ENCODE results near the gene ABHD14A.
"Not testable (repeated sequence)": the region's sequence is repeated elsewhere in the genome, so short reads cannot be mapped to it uniquely, and the experiment has no call there.

ABHD14A gene

GRCh38 chr3:51974963-51975851 lies at the start of gene ABHD14A:
Gene ABHD14A, plus strand, starts transcription at chr3:51975064. Its CDS starts 72 bp downstream, at chr3:51975136.
- peak; percentile 38 to 54 for DNase-seq (ENCODE audit: low read depth in 2 of 2)

- DNase-seq (ENCODE audit: low read depth in 2 of 2): no peak
Measured at GRCh38 chr3:51927061-51927977, 47.5 kb upstream of the ABHD14A start.

- no peak for DNase-seq (ENCODE audit: low read depth in 2 of 2)
Measured at GRCh38 chr3:51928438-51928837, 46.4 kb upstream of the ABHD14A start.

GRCh38 chr3:51928981-51929380 lies 45.9 kb upstream of the ABHD14A start:
- DNase-seq (ENCODE audit: low read depth in 2 of 2): not testable (repeated sequence)

GRCh38 chr3:51929420-51930003 lies 45.4 kb upstream of the ABHD14A start:
- no peak for DNase-seq (ENCODE audit: low read depth in 2 of 2)

- no peak for DNase-seq (ENCODE audit: low read depth in 2 of 2)
Measured at GRCh38 chr3:51930439-51930838, 44.4 kb upstream of the ABHD14A start.

- no peak for DNase-seq (ENCODE audit: low read depth in 2 of 2)
Measured at GRCh38 chr3:51931756-51932155, 43.1 kb upstream of the ABHD14A start.

- no peak for DNase-seq (ENCODE audit: low read depth in 2 of 2)
Measured at GRCh38 chr3:51932471-51933370, 42.1 kb upstream of the ABHD14A start.

- DNase-seq (ENCODE audit: low read depth in 2 of 2): no peak
Measured at GRCh38 chr3:51933471-51934138, 41.3 kb upstream of the ABHD14A start.

GRCh38 chr3:51934139-51934850 lies 40.6 kb upstream of the ABHD14A start:
- DNase-seq (ENCODE audit: low read depth in 2 of 2): no peak

GRCh38 chr3:51934991-51935885 lies 39.6 kb upstream of the ABHD14A start:
- no peak for DNase-seq (ENCODE audit: low read depth in 2 of 2)

- no peak for DNase-seq (ENCODE audit: low read depth in 2 of 2)
Measured at GRCh38 chr3:51935886-51936755, 38.7 kb upstream of the ABHD14A start.

GRCh38 chr3:51937014-51937413 lies 37.9 kb upstream of the ABHD14A start:
- no peak for DNase-seq (ENCODE audit: low read depth in 2 of 2)

- no peak for DNase-seq (ENCODE audit: low read depth in 2 of 2)
Measured at GRCh38 chr3:51937611-51938450, 37.0 kb upstream of the ABHD14A start.

GRCh38 chr3:51938780-51939425 lies 36.0 kb upstream of the ABHD14A start:
- no peak for DNase-seq (ENCODE audit: low read depth in 2 of 2)
